COLO668 (cell line): ENCODE measurements around the gene NHERF1.

Experiments
- DNase-seq: peaks from one replicate; lab custom pipeline; 2025; ENCODE audit not compliant: unreplicated experiment; lab: John Stamatoyannopoulos, UW

NHERF1 gene

DNA sequence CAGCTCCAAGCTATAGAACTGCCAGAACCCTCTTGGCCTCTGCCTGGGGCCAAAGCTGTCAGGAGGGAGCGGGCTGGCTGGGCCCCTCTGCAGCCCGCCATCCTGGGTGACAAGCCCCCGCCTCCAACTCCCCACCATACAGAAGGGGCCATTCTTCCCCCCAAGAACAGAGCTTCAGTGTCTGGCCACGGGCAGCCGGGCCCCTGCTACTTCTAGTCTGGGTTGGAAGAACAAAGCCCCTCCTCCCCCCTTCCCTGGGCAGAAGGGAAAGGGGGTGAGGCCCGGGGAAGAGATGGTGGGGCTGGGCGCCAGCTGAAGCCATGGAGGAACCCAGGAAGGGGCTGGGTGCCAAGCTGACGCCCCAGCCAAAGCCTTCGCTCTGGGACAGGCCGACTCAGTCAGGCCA, 18.7 kb downstream of the NHERF1 start:
- no peak for DNase-seq

DNA sequence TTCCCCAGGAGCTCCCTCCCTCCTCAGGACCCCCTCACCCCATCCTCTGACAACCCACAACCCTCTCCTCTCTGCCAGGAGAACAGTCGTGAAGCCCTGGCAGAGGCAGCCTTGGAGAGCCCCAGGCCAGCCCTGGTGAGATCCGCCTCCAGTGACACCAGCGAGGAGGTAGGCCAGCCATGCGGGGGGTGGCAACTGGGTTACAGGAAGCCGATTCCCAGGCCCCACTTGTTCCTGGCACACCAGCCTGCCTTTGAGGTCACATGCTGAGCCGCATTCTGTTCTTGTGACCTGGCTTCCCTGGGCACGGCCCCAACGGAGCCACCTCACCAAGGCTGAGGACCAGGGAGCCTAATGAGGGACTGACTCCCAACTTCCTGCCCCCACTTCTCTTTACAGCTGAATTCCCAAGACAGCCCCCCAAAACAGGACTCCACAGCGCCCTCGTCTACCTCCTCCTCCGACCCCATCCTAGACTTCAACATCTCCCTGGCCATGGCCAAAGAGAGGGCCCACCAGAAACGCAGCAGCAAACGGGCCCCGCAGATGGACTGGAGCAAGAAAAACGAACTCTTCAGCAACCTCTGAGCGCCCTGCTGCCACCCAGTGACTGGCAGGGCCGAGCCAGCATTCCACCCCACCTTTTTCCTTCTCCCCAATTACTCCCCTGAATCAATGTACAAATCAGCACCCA, 19.8 kb downstream of the NHERF1 start:
- DNase-seq = no peak

DNA sequence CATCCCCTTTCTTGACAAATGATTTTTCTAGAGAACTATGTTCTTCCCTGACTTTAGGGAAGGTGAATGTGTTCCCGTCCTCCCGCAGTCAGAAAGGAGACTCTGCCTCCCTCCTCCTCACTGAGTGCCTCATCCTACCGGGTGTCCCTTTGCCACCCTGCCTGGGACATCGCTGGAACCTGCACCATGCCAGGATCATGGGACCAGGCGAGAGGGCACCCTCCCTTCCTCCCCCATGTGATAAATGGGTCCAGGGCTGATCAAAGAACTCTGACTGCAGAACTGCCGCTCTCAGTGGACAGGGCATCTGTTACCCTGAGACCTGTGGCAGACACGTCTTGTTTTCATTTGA, 20.3 kb downstream of the NHERF1 start:
- no peak for DNase-seq

- DNase-seq = no peak
Observed at GRCh38 chr17:74769266-74769855, 20.9 kb downstream of the NHERF1 start.

DNA sequence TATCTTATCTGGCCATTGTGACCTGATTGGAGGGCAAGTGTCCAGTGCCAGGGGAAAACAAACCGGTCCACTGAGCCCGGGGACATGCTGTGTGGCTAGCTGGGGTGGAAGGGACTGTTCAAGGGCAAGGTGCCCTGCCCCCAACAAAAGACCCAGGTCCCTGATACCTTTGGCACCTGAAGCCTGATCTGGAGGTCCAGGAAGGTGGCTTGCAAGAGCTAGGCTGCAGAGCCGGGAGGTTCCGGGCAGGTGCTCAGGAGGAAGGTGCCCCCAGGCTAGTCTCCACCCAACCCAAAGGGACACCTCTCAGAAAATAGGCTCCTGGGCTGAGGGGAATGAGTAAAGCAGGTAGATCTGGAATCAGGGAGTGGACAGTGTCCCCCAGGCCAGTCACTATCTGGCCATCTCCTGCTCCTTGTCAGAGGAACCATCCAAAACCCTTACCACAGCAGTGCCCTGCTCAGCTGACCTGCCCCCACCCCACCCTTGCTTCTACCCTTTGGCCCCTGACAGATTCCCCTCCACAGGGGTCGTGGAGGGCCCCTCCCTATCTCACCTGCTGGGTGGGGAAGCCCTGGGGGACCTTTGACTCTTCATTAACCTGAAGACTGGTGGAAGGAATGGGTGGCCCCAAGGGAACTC, 21.5 kb downstream of the NHERF1 start:
- DNase-seq = no peak

DNA sequence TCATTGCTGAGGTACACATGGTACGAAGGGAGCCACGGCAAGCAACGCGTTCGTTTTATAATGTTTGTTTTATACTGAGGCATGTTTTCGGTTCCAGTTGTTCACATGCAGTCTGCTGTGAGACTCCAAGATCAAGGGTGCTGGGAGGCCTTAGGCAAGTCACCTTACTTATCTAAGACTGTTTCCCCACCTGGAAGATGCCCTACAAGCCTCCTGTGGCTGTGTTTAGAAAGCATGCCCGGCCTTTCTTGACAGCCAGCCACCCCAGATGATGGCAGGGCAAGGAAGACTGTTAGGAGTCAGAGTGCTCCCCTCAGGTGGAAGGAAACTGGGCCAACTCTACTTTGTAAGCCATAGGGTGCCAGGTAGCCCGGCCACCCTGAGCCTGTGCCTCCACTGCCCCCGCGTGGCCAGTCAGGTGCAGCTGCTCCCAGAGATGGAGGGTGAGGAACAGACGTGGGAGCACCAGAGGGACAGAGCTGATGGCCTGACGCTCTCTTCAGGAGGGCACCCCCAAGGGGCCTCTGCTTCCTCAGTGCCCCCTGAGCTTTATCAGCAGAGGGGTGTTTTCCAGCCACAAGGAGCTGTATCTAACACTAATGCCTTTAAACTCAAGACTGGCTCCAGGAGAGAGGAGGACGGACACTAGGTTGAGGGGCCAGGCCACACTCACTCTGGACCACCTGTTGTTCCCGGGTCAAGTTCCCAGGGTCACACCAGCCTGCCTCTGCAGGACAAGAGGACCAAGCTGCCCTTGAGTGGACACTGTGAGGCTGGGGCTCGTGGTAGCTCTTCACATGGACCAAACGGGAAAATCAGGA, 22.3 kb downstream of the NHERF1 start:
- DNase-seq = peak; percentile 60

DNA sequence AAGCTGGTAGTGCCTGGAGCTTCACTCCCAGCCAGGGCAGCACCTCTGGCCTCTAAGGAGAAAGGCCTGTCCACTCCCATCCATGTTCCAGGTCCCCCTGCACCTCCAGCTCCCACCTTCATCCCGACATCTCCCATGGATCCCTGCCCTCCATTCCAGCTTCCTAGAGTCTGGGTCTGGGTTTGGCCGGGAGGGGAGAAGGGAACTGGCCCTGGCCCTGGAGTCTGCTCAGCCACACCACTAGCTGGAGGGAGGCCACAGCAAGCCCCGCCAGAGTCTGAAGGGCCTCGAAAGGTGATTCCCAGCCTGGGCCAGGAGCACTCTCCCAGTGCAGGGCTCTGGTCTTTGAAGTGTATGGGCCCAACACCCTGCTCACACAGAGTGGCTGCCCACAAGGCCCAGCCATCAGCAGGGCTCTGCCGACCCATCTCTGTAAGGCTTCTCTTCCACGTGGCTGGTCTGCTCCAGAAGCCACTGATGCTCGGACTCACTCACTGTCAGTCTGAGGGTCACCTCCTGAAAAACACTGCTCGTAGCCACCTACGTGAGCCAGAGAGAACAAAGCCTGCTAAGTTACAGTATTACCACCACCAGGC, 23.0 kb downstream of the NHERF1 start:
- no peak for DNase-seq

DNA sequence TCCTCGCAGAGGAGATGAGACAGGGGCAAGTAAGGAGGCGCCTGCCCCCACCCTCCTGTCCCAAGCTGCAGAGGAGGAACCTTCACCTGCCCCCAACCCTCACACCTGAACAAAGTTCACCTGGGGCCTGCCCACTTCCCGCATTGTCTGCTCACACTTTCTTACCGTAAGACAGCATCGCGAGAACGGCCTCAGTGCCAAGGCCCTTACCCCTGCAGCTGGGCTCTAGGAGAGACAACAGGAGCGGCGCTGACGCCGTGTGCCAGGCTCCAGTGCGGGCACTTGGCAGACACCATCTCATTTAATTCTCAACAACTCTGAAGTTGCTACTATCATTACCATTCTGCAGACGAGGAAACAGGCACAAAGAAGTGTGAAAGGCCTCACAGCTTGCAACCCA, 23.6 kb downstream of the NHERF1 start:
- DNase-seq = no peak

GRCh38 chr17:74773414-74773813, 25.0 kb downstream of the NHERF1 start:
- no peak for DNase-seq

GRCh38 chr17:74773871-74774286, 25.5 kb downstream of the NHERF1 start:
- DNase-seq = no peak

GRCh38 chr17:74775409-74776043, 27.1 kb downstream of the NHERF1 start:
- DNase-seq = no peak

- peak; percentile 96 for DNase-seq
Observed at GRCh38 chr17:74776044-74776962, 27.9 kb downstream of the NHERF1 start, which contains the start of gene NAT9. TSS of gene NAT9 (minus strand) at chr17:74776345. CDS start at chr17:74775698, 647 bp downstream.

- no peak for DNase-seq
Observed at GRCh38 chr17:74776990-74777389, 28.6 kb downstream of the NHERF1 start.

DNA sequence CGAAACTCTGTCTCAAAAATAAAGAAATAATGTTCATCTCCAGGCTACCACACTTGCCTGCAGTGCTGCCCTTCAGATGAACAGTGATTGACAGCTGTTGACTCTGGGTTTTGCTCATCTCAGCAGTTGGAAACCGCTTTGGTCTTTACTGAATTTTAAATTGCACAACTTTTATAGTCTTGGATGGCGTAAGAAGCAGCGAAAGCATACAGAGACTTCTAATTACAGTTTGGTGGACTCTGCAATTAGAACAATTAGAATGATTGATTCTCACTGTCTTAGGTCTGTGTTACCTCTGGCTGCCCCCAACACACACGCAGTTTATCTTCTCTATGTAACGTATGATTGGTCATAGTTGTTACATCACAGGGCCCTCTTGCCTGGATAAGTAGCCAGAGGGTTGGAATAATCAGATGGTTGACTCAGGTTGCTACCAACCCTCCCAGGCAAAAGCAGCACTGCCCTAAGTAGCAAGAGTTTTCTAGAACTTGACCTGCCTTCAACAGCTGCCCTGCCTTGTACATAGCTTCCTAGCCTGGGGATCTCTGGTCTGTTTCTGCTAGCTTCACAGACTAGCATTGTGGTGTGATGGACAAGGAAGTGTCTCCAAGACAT, 29.6 kb downstream of the NHERF1 start:
- no peak for DNase-seq

- no peak for DNase-seq
Observed at GRCh38 chr17:74778960-74779359, 30.5 kb downstream of the NHERF1 start.

- no peak for DNase-seq
Observed at GRCh38 chr17:74779501-74779900, 31.1 kb downstream of the NHERF1 start.

GRCh38 chr17:74779948-74780400, 31.5 kb downstream of the NHERF1 start:
- no peak for DNase-seq

GRCh38 chr17:74780443-74781238, 32.2 kb downstream of the NHERF1 start:
- DNase-seq = no peak
